Ovary (tissue), 3 donors: Measurements from ENCODE around the gene MEGF8.

Experiments used
- EP300 ChIP-seq: sonication (generic); formaldehyde crosslinking; IDR thresholded peaks from one replicate; pipeline ENCODE4 v1.6.1; 2017; ENCODE audit warnings: antibody characterized with exemption
- POLR2A ChIP-seq: fragments of 450-650 bp; IDR thresholded peaks from one replicate; pipeline ENCODE4 v1.6.1; 2017; ENCODE audit warnings: antibody characterized with exemption, mild to moderate bottlenecking, moderate library complexity
- TF ChIP-seq, protein P1 (sequence below), 3 donors: fragments of 450-650 bp in 2 of 3; fragments of 200-600 bp in 1 of 3; IDR thresholded peaks; one replicate each; pipeline versions ENCODE4 v1.5.1 to v1.8.0; 2016 to 2022; ENCODE audit warnings: antibody characterized with exemption in 3 of 3, mild to moderate bottlenecking in 1 of 3
- donor health status: DM: no; HTN: no; CAD: no.

DNA sequence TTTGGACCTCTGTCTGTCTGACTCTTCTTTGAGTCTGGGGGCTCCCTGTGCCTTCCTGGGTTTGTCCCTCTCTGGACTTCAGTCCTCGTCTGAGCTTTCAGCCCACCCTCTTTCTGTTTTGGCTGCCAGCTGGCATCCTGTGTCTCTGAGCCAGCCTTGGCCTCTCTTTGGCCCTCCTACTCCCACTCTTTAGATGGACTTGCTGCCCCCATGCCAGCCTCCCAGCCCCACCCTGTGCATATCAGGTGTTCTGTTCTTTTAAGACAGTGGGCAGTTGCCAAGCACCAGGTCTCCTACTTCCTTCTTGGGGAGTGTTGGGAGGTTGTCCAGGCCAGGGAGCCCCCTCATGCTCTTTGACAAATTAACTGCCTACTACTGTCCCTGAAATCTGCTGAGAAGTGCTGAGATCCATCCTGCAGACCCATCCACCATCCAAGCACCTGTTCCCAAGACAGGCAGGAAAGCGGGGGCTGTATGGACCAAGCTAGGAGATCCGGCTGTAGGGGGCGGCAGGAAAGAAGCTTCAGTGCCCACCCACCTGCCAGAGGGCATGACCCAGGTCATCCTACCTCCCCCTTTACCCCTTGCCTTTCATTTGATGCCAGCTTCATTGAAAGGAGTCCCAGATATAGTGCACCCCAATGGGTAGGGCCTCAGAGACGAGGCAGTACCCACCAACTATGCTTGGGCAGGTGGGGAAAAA, 46.8 kb upstream of the MEGF8 start:
- TF ChIP-seq, protein P1, sequence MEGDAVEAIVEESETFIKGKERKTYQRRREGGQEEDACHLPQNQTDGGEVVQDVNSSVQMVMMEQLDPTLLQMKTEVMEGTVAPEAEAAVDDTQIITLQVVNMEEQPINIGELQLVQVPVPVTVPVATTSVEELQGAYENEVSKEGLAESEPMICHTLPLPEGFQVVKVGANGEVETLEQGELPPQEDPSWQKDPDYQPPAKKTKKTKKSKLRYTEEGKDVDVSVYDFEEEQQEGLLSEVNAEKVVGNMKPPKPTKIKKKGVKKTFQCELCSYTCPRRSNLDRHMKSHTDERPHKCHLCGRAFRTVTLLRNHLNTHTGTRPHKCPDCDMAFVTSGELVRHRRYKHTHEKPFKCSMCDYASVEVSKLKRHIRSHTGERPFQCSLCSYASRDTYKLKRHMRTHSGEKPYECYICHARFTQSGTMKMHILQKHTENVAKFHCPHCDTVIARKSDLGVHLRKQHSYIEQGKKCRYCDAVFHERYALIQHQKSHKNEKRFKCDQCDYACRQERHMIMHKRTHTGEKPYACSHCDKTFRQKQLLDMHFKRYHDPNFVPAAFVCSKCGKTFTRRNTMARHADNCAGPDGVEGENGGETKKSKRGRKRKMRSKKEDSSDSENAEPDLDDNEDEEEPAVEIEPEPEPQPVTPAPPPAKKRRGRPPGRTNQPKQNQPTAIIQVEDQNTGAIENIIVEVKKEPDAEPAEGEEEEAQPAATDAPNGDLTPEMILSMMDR (IDR thresholded peaks at IDR 0.05) = no peak
- TF ChIP-seq POLR2A (no peak), EP300 (no peak)
